Upper lobe of left lung (tissue), 4 donors: ENCODE measurements around the gene LRRC61.
"Not testable (repeated sequence)": the region's sequence is repeated elsewhere in the genome, so short reads cannot be mapped to it uniquely, and the experiment has no call there.

Experiments used
- CTCF ChIP-seq, 6 experiments: fragments of 450-650 bp in 4 of 6; fragments of 200-600 bp in 2 of 6; sonication (generic) in 2 of 6; IDR thresholded peaks; one replicate each; pipeline ENCODE4 v1.5.1; 2016 to 2019; ENCODE audit warnings: antibody characterized with exemption in 6 of 6
- POLR2A ChIP-seq, 4 donors: fragments of 450-650 bp; IDR thresholded peaks; one replicate each; pipeline ENCODE4 v1.5.1; 2016 to 2017; ENCODE audit warnings: antibody characterized with exemption in 4 of 4, mild to moderate bottlenecking in 2 of 4
- POLR2AphosphoS5 ChIP-seq, 2 donors: sonication (generic); formaldehyde crosslinking; IDR thresholded peaks; one replicate each; pipeline ENCODE4 v1.5.1; 2017; ENCODE audit warnings: antibody characterized with exemption in 2 of 2

- not testable (repeated sequence) for TF ChIP-seq CTCF, POLR2A, POLR2AphosphoS5 (IDR thresholded peaks at IDR 0.05)
These were observed 18.5 kb upstream of the LRRC61 start for GRCh38 chr7:150304499-150305258.
